HG03135 (cell line): ENCODE data around the gene FEN1.
A peak's percentile ranks its signal among the peaks of the same experiment; 100 is the strongest.

Experiments used
- ATAC-seq: cut with Tn5 transposase; IDR thresholded peaks from one replicate; pipeline ENCODE4 v1.9.1; 2021; ENCODE audit warnings: mild to moderate bottlenecking, moderate library complexity; ENCODE audit not compliant: unreplicated experiment

The FEN1 gene

GRCh38 chr11:61793083-61793828, 545 bp downstream of the FEN1 start:
- ATAC-seq = no peak

DNA sequence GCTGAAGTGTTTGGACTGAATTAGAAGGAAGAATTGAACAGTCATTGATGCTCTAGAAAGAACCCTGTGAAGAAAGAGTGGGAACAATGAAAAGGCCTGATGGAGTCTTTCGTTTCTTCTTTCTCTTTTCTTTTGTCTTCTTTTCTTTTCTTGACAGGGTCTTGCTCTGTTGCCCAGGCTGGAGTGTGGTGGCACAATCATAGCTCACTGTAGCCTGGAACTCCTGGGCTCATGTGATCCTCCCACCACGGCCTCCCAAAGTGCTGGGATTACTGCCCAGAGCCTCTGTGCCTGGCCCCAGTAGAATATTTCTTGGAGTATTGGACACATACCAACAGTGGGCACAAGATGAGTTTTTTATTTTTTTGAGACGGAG, 1.1 kb downstream of the FEN1 start:
- no peak for ATAC-seq

GRCh38 chr11:61794579-61794978, 1.9 kb downstream of the FEN1 start:
- ATAC-seq = no peak

DNA sequence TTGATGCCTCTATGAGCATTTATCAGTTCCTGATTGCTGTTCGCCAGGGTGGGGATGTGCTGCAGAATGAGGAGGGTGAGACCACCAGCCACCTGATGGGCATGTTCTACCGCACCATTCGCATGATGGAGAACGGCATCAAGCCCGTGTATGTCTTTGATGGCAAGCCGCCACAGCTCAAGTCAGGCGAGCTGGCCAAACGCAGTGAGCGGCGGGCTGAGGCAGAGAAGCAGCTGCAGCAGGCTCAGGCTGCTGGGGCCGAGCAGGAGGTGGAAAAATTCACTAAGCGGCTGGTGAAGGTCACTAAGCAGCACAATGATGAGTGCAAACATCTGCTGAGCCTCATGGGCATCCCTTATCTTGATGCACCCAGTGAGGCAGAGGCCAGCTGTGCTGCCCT, 2.7 kb downstream of the FEN1 start:
- no peak for ATAC-seq

GRCh38 chr11:61795876-61796526, 3.3 kb downstream of the FEN1 start:
- ATAC-seq = no peak

- no peak for ATAC-seq
These were observed 4.7 kb downstream of the FEN1 start for GRCh38 chr11:61797263-61797944.

GRCh38 chr11:61799665-61800284, 7.1 kb downstream of the FEN1 start:
- no peak for ATAC-seq

DNA sequence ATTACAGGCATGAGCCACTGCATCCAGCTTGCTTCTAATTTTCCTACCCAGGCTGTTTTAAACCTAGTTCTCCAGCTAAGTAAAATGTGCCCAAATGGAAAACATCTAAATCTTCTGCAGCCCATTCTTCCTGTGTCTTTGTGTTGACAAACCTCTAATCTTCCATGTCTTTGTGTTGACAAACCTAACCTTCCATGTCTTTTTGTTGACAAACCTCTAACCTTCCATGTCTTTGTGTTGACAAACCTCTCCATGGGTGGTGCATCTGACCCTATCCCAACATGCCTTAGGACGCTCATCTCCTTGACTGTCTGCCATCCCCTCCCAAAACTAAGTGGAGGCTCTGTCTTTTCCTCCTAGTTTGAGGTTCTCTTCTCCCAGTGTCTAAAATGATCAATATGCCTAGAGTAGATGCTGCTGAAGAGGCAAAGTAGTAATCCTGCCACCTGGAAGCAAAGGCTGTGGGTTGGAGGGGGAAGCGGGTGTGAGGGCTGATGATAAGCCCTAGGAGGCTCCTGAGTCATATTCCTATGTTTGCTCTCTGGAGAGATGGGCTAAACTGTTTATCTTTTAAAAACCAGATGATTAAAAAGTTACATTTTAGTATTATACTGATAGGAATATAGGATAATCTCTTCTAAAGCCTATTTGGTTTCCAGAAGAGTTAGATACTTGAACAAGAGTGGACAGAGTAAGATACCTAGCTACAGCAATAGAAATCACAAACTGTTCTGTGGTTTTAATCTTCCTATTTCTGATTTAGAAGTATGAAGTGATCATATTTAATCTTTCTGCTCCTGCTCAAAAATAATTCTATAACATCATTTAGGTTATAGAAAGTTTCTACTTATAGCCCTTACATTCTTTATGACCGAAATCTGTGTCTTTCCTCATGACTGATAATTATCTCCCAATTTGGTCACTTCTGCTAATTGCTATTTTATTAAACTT, 7.9 kb downstream of the FEN1 start:
- no peak for ATAC-seq

- no peak for ATAC-seq
These were observed 9.9 kb downstream of the FEN1 start for GRCh38 chr11:61802605-61803004.

- ATAC-seq = no peak
These were observed 11.4 kb downstream of the FEN1 start for GRCh38 chr11:61803889-61804647.

GRCh38 chr11:61805146-61805545, 12.4 kb downstream of the FEN1 start:
- no peak for ATAC-seq

- no peak for ATAC-seq
These were observed 14.1 kb downstream of the FEN1 start for GRCh38 chr11:61806785-61807184.

DNA sequence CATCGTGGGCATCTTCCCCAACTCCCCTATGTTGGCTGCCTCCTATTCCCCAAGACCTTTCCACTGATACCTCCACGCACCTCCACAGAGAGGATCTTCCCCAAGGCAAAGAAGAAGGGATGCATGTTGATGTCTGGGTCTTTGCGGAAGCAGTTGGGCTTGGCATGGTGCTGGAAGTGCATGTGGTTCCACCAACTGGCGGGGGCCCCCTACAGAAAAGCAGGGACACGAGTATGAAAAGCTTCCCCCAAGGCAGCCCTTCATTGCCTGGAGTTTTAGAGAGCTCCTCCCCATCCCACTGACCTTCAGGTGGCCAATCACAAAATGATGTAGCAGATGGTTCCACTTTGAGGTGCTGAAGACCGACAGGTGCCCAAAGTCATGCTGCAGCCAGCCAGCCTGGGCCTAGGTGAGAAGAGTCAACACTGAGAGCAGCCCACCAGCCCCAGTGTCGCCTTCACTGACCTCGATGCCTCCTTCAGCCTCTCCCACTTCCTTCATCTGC, 18.0 kb downstream of the FEN1 start:
- ATAC-seq = no peak

- ATAC-seq = no peak
These were observed 19.1 kb downstream of the FEN1 start for GRCh38 chr11:61811831-61812230.

DNA sequence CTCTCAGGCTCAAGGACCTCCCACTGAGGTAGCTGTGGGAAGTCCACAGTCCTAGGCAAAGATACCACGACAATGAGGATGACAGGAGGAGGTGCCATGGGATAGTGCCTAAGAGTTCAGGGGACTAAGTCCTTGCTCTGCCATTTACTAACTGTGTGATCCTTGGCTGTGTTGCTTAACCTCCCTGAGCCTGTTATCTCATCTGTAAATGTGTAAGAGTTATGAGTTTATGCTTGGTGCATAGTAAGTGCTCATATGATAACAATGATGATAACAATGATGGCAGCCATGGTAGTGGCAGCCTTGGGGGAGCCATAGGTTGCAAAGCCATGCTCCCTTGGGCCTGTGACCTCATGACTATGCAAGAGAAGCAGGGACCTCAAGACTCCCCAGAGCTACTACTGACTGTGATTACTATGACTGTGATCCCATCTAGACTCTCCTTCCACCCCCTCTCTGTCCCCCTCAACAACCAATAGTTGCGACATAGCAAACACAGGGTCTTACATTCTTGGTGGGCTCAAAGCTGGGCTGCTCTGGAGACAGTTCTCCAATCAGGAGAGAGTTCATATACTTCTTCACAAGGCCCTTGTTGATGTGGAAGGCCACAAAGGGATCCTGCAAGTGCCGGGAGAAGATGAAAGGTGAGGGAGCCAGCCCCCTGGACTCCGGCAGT, 20.2 kb downstream of the FEN1 start:
- ATAC-seq = no peak

DNA sequence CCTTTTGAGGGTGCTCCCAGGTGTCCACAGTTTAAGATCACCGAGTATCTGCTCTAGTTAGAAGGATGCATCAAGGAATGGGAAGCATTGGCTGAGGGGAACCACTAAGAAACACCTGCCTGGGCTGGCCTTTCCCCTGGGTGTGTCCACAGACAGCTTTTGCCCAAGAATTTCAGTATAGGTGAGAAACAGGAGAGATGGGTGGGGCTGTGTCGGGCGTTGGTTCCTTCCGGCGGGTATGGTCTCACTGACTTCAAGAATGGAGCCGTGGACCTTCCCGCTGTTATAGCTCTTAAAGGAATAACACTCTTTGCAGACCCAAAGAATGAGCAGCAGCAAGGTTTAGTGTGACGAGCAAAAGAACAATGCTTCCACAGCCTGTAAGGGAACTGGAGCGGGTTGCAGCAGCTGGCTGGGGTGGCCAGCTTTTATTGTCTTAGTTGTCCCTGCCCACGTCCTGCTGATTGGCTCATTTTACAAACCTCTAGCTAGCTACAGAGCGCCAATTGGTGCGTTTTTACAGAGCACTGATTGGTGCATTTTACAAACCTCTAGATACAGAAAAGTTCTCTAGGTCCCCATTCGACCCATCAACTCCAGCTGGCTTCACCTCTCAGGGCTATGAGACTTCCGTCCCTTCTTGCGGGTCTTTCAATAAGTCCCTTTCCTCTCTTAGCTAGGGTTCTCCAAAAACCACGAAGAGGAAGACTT, 21.7 kb downstream of the FEN1 start:
- ATAC-seq = no peak

DNA sequence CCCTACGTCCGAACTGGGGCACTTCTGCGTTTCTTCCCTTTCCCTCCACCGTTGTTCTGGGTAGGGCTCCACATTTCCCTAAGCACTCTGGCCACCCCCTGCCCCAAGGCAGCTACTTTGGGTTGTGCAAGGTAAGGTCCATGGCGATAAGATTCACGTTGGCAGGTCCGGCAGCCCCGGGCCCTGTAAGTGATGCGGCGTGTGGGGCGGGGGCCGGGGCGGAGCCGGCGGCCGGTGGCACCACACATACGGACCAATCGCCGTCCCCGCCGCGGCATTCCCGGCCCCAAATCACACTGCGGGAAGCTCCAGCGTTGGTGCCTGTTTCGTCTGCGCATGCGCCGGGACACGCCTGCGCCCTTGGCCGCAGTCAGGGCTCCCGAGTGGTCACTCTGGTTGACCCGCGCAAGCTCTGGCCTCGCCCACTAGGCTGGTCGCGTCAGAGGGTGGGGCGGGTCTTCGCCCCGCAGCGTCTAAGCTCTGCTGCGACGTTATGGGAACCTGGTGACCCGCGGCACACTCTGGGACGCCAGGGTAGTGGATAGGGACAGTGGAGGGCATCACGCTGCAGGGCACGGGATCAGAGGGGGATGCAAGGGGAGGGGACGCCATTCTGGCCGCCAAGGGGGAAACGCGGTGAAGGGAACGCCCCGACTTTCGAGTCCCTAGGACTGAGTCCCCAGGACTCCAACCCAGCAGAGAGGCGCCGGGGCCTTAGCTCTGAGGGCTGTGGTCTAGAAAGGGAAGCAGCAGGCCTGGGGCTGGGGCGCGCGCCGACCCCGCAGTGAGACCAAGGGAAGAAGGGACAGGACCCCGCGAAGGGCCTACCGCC, 22.5 kb downstream of the FEN1 start:
- peak; percentile 46 for ATAC-seq
